Tibial nerve (tissue), 4 donors: ENCODE data around the gene EFCAB6.
A peak's percentile ranks its signal among the peaks of the same experiment; 100 is the strongest.

ENCODE experiments used
- CTCF ChIP-seq, 5 experiments: fragments of 200-600 bp in 3 of 5; fragments of 450-650 bp in 2 of 5; sonication (generic) in 3 of 5; IDR thresholded peaks; one replicate each; pipeline ENCODE4 v1.5.1; 2016 to 2019; ENCODE audit warnings: antibody characterized with exemption in 5 of 5, mild to moderate bottlenecking in 3 of 5, moderate library complexity in 2 of 5
- EP300 ChIP-seq, 2 donors: sonication (generic); formaldehyde crosslinking; IDR thresholded peaks; one replicate each; pipeline ENCODE4 v1.6.1; 2017; ENCODE audit warnings: antibody characterized with exemption in 2 of 2, mild to moderate bottlenecking in 1 of 2
- POLR2A ChIP-seq, 2 donors: fragments of 450-650 bp; IDR thresholded peaks; one replicate each; pipeline ENCODE4 v1.6.1; 2017; ENCODE audit warnings: antibody characterized with exemption in 2 of 2, mild to moderate bottlenecking in 2 of 2, moderate library complexity in 2 of 2

GRCh38 chr22:43481568-43482317, 330.4 kb downstream of the EFCAB6 start:
- no peak for TF ChIP-seq EP300 (IDR thresholded peaks at IDR 0.05)
- TF ChIP-seq CTCF (IDR thresholded peaks at IDR 0.05): peak in 3 of 5 experiments; percentile 6 to 14 (median 9)
- TF ChIP-seq POLR2A (IDR thresholded peaks at IDR 0.05): no peak
